NCI-H1694 (cell line): ENCODE data around the gene GNG3.
"Not testable (repeated sequence)": the region's sequence is repeated elsewhere in the genome, so short reads cannot be mapped to it uniquely, and the experiment has no call there.

ENCODE experiments used
- DNase-seq: peaks from one replicate; lab custom pipeline; 2025; lab: John Stamatoyannopoulos, UW

Gene GNG3

GRCh38 chr11:62687508-62688396 lies 19.7 kb upstream of the GNG3 start:
- no peak for DNase-seq

- no peak for DNase-seq
Measured at GRCh38 chr11:62688491-62688890, 19.0 kb upstream of the GNG3 start.

GRCh38 chr11:62689421-62690183 lies 17.9 kb upstream of the GNG3 start, which contains the start of gene LRRN4CL:
Gene LRRN4CL (minus strand): TSS chr11:62689530. CDS start chr11:62688508, 1,022 bp downstream.
- peak; percentile 29 for DNase-seq

GRCh38 chr11:62693624-62694023 lies 13.9 kb upstream of the GNG3 start:
- not testable (repeated sequence) for DNase-seq

- DNase-seq, result peak; percentile 48
Measured at GRCh38 chr11:62694455-62695167, 12.9 kb upstream of the GNG3 start.

- DNase-seq, result no peak
Measured at GRCh38 chr11:62702246-62702645, 5.2 kb upstream of the GNG3 start.

- not testable (repeated sequence) for DNase-seq
Measured at GRCh38 chr11:62703921-62704320, 3.6 kb upstream of the GNG3 start.

GRCh38 chr11:62705413-62705812 lies 2.1 kb upstream of the GNG3 start:
- no peak for DNase-seq

- peak; percentile 76 for DNase-seq
Measured at GRCh38 chr11:62705880-62706849, 1.3 kb upstream of the GNG3 start.

- DNase-seq, result no peak
Measured at GRCh38 chr11:62706850-62707247, 627 bp upstream of the GNG3 start.

- no peak for DNase-seq
Measured at GRCh38 chr11:62708392-62708791, 916 bp downstream of the GNG3 start.

GRCh38 chr11:62708793-62709192 lies 1.3 kb downstream of the GNG3 start:
- no peak for DNase-seq

GRCh38 chr11:62709247-62710000 lies 1.9 kb downstream of the GNG3 start:
- DNase-seq, result peak; percentile 58

GRCh38 chr11:62710001-62710345 lies 2.5 kb downstream of the GNG3 start:
- no peak for DNase-seq

- no peak for DNase-seq
Measured at GRCh38 chr11:62712276-62712812, 4.9 kb downstream of the GNG3 start.

GRCh38 chr11:62712861-62713260 lies 5.4 kb downstream of the GNG3 start:
- no peak for DNase-seq

GRCh38 chr11:62713343-62713742 lies 5.9 kb downstream of the GNG3 start:
- no peak for DNase-seq

- no peak for DNase-seq
Measured at GRCh38 chr11:62715150-62716130, 8.0 kb downstream of the GNG3 start.

GRCh38 chr11:62716206-62716605 lies 8.7 kb downstream of the GNG3 start:
- DNase-seq, result no peak
